ENCODE data around the gene ADI1.
A peak's percentile ranks its signal among the peaks of the same experiment; 100 is the strongest.
"Not testable (repeated sequence)": the region's sequence is repeated elsewhere in the genome, so short reads cannot be mapped to it uniquely, and the experiment has no call there.

Gene ADI1

DNA sequence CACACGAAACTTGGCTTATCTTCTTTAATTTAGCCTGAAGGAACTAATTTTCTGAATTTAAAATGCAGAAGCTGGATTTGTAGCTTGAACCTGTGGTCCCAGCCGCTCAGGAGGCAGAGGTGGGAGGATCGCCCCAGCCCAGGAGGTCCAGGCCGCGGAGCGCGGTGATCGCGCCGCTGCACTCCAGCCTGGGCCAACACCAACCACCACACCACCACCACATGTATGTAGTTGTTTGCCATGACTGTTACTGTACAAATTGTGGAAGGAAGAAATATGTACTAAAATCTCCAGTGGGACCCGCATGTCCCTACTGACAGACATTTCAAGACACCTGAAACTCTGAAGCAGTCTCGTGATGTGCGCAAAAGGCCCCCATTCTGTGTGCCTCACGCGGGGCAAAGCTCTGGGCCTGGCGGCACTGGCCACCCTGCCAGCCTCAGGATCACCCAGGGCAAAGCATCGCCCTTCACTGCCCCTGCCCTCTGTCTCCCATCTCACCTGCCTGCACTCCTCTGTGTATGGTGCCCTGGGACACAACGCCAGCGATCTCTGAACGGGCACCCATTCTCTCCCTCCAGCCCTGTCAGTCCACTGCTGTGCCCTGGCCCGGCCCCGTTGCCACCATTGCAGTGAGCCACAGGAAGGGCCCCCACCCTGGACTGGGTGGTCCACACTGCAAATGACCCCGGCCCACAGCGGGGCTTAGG lies 10.1 kb upstream of the ADI1 start:
- no peak for DNase-seq (ENCODE audit: low read depth)

DNA sequence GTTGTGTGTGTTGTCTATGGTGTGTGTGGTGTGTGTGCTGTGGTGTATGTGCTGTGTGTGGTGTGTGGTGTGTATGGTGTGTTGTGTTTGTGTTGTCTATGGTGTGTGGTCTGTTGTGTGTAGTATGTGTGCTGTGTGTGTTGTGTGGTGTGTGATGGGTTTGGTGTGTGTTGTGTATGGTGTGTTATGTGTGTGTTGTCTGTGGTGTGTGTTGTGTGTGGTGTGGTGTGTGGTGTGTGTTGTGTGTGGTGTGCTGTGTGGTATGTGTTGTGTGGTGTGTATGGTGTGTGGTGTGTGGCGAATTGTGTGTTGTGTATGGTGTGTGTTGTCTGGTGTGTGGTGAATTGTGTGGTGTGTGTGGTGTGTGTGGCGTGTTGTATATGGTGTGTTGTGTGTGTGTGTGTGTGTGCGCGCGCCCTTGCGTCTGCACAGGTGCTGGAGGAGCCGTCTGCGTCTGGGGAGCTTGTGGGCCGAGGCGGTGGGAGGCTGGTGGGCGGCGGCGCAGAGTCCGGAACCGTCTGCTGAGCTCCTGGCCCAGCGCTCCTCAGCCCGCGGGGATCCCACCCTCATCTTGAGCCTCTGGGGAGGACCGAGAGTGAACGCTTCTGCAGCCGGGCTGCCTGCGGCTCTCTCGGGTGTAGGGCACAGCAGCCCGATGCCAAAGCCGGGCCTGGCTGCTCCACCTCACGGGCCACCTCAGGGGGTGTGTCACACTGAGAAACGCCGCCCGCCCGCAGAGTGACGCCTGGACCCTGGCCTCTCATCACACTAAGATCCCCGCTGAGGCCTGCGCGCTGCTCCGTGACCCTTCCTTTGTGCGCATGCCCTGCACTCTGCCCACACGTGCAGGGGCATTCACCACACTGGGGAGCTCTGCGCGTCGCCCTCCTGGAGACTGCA lies 8.8 kb upstream of the ADI1 start:
- no peak for DNase-seq (ENCODE audit: low read depth)

DNA sequence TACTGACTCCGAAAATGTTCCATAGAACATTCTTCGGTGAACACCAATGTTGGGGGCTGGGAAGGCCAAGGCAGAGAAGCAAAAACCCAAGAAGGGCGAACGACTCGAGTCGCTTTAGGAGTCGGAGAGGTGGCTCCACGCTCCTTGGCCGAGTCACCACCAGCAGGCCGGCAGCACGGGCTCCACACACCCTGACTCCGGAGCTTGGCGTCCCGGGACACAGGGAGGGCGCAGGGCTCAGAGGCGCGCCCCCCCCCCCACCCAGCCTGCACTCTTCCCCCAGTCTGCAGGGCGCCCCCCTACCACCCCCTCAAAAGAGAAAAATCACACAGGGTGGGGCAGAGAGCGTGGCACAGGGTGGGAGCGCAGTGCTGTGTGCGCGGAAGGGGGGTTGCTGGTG lies 7.5 kb upstream of the ADI1 start:
- no peak for DNase-seq (ENCODE audit: low read depth)

- DNase-seq (ENCODE audit: low read depth) = peak; percentile 73
Measured at GRCh38 chr2:3523551-3524041, 4.3 kb upstream of the ADI1 start.

DNA sequence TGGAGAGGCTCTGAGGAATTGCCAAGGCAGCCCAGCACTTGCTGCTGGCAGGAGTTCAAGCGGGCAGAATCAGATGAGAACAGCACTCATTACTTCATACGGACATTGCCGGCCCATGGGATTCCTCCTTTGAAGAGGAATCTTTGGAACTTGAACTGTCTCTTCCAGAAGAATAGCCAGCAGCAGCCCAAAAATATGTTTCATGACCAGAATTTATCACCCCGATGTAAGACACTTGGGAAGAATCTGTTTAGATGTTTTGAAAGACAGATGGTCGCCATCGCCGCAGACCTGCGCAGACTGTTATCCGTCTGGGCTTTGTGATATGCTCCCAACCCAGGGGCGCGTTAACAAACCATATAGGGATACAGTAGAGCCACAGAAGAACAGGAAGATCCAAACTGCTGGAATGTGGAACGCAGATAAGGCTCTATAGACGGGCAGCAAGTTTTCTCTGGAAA lies 3.7 kb upstream of the ADI1 start:
- peak; percentile 61 for DNase-seq (ENCODE audit: low read depth)

DNA sequence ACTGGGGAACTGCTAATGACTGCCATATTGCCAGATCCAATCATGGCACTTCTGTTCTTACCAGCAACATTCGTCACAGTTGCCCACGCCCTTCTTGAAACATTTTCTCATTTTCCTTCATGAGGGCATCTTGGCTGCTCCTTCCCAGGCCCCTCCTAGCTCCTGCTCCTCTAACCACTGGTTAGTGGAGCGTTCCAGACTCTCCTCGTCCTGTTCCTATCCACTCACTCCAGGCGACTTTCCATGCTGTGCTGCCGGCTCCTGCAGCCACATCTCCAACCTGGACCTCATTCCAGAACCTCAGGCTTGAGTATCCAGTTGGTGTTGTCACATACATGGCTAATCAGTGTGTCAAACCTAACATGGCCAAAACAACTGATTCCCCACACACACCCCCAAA lies 1.3 kb upstream of the ADI1 start:
- DNase-seq (ENCODE audit: low read depth) = no peak

- peak; percentile 98 for DNase-seq (ENCODE audit: low read depth)
Measured at GRCh38 chr2:3518496-3519254, 656 bp downstream of the ADI1 start.

DNA sequence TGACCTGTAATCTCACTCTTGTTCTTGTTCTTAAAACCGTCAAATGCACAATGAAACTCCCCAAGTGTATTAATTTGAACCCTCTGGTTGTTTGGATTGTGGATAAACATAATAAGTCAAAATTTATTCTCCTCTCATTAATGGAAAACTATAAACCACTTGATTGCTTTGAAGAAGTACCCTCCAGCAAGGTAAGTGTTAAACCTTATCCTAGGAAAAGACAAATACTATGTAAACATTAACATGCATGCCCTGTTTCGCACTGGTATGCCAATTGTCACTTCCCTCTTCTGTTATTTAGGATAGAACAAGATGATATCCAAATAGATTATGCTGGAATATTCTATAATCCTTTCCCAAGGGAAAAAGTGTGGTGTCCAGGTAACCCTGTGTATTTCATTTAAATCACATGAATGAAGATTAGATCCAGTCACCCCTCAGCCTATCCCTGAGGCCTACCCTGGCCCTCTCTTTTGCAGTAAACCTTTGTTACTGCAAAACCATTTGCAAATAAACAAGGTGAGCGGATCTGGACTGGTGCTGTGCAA lies 1.3 kb downstream of the ADI1 start:
- DNase-seq (ENCODE audit: low read depth) = no peak

DNA sequence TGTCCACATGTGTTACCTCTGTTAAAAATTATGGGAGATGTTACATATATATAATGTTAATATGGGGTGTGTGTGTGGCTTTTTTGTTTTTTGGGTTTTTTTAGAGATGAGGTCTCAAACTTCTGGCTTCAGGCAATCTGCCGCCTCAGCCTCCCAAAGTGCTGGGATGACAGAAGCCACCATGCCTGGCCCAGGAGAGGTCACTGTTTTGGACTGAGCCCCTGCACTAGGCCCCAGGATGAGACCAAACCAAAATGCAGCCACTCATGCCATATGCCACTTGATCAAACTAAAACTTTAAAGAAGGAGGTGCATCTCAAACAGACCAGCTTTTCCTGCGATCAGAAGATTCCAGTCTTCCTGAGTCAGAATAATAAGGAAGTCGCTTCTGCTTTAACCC lies 2.5 kb downstream of the ADI1 start:
- no peak for DNase-seq (ENCODE audit: low read depth)

DNA sequence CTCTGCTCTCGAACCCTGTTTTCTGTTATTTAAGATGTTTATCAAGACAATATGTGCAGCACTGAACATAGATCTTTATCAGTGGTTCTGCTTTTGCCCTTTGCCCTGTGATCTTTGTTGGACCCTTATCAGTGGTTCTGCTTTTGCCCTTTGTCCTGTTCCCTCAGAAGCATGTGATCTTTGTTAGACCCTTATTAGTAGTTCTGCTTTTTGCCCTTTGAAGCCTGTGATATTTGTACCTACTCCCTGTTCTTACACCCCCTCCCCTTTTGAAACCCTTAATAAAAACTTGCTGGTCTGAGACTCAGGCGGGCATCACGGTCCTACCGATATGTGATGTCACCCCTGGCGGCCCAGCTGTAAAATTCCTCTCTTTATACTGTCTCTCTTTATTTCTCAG lies 3.9 kb downstream of the ADI1 start:
- DNase-seq (ENCODE audit: low read depth) = not testable (repeated sequence)

DNA sequence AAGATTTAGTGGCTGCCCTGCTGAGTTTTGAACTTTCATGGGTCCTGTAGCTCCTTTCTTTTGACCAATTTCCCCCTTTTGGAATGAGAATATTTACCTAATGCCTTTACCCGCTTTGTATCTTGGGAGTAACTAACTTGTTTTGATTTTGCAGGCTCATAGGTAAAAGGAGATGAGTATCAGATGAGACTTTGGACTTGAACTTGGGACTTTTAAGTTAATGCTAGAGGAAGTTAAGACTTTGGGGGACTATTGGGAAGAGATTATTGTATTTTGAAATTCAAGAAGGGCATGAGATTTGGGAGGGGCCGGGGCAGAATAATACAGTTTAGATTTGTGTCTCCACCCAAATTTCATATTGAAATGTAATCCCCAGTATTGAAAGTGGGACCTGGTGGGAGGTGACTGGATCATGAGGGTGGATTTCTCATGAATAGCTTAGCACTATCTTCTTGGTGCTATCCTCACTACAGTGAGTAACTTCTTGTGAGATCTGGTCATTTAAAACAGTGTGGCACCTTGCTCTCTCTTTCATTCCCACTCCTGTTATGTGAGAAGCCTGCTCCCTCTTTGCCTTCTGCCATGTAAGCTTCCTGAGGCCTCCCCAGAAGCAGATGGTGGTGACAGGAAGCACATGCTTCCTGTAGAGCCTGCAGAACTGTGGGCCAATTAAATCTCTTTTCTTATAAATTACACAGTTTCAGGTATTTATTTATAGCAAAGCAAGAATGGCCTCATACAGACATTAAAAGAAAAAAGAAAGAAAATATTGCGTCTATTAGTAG lies 6.1 kb downstream of the ADI1 start:
- no peak for DNase-seq (ENCODE audit: low read depth)

GRCh38 chr2:3512086-3512485 lies 7.2 kb downstream of the ADI1 start:
- DNase-seq (ENCODE audit: low read depth) = no peak

DNA sequence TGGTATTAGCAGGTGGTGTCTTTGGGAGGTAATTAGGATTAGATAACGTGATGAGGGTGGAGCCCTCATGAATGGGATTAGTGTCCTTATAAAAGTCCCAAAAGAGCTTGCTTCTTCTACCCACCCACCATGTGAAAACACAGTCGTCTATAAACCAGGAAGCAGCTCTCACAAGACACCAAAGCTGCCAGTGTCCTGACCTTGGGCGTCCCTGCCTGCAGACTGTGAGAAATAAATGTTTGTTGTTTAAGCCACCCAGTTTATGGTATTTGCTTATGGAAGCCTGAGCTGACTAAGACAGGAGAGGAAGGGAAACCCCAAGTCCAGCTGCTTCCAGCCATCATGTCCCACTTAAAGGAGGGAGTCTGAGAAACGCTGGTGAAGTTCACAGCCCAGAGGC lies 13.6 kb downstream of the ADI1 start:
- DNase-seq (ENCODE audit: low read depth) = peak; percentile 8

- no peak for DNase-seq (ENCODE audit: low read depth)
Measured at GRCh38 chr2:3504741-3505140, 14.6 kb downstream of the ADI1 start.

GRCh38 chr2:3503483-3503882 lies 15.8 kb downstream of the ADI1 start:
- no peak for DNase-seq (ENCODE audit: low read depth)

- no peak for DNase-seq (ENCODE audit: low read depth)
Measured at GRCh38 chr2:3503046-3503445, 16.3 kb downstream of the ADI1 start.

DNA sequence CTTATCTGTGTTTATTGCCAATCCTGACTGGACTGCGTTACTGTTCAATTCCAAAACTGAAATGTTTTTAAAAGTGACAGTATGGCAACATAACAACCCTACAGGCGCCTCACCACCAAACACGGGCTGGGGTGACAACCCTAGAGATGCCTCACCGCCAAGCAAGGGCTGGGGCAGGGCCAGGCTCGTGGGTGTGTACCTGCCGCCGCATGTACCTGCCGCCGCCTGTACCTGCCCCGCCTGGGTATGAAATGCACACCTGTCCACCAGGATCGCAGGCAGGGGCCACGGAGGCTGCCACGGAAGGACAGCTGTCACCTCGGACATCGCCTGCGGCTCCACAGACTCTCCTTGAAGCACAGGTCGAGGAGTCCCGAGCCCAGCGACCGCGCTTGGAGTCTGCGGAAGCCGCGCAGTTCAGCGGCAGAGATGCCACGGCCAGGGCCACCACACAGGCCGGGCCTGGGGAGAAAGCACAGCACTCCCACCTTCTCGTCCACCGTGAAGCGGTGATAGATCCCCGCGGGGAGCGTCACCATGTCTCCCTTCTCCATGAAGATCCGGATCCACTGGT lies 18.9 kb downstream of the ADI1 start:
- DNase-seq (ENCODE audit: low read depth) = no peak

- DNase-seq (ENCODE audit: low read depth) = no peak
Measured at GRCh38 chr2:3498783-3499394, 20.4 kb downstream of the ADI1 start.

DNA sequence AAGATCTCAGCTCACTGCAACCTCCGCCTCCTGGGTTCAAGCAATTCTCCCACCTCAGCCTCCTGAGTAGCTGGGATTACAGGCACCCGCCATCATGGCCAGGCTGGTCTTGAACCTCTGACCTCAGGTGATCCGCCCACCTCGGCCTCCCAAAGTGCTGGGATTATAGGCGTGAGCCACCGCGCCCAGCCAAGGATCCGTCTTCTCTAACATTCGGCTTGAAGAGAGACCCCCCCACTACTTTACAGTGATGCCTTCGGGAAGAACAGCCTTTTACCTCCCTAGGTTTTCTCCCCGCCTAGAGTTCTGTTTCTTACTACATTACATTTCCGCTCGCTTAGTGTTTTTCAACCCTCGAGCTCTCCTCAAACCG lies 22.6 kb downstream of the ADI1 start:
- DNase-seq (ENCODE audit: low read depth) = not testable (repeated sequence)

DNA sequence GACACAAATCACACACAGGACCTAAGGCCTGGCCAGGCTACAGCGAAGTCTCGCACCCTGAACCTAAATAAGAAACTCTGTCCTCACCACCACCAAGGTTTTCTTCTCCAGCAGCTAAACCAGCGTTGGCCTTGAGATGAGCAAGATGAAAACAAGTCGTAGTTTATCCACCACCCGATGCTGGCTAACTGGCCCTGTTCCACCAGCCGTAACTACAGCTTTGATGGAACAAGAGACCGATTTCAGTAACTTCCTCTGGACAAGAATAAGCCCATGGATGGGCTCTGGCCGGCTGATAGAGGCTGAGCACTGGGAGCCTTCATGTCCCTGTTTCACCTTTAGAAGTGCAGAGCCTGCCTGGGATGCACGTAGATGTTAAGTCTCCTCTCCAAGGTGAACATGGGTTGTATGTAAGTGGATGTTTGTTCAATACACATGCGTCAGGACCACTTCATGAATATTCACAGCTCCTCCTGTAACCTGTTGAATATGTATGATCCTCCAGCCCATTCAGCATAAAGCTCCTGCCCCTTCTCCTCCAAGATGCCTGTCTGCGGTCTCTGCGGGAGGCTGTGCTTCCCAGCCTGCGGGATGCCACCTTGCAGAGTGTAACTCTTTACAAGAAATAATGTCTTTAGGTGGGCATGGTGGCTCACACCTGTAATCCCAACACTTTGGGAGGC lies 24.2 kb downstream of the ADI1 start:
- DNase-seq (ENCODE audit: low read depth) = no peak

All from EH (cell line).